ENCODE measurements around the gene PLN.

Gene PLN

DNA sequence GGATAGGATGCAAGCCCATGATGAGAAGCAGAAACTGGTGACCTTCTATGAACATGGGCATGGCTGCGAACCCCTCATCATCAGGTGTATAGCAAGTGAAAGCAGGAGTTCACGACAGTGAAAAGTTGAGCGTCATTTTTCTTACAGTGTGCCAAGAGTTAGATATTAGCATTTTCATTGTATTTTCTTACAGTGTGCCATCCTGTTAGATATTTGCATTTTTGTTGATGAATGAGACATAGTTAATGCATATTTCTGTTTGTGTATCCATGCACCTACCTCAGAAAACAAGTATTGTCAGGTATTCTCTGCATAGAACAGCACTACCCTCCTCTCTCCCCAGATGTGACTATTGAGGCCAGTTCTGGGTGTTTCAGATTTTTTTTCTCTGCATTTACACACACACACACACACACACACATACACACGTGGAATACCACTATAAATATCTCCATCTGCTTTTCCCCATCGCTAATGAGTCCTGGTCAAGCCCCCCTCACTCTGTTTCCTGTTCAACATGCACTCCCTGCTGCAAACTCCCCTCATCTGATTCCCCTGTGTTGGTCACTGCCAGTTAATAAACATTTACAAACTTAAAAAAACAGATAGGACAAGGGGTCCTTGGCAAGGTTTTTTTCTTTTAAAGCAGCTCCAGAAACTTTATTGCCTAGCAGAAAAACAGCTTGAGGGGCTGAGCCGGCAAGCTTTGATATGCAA, 41.7 kb downstream of the PLN start:
- no peak for TF ChIP-seq CTCF (IDR thresholded peaks at IDR 0.05; ENCODE audit: control insufficient read depth, insufficient read depth, low read depth, low read length, missing control alignments)
- DNase-seq (ENCODE audit: low read depth), result no peak
- H3K4me3 ChIP-seq (ENCODE audit: control insufficient read depth, low read depth, low read length), result no peak overlapping the region

- H3K4me3 ChIP-seq (ENCODE audit: control insufficient read depth, low read depth, low read length), result no peak overlapping the region
- TF ChIP-seq CTCF (IDR thresholded peaks at IDR 0.05; ENCODE audit: control insufficient read depth, insufficient read depth, low read depth, low read length, missing control alignments), result no peak
- DNase-seq (ENCODE audit: low read depth), result no peak
Observed at GRCh38 chr6:118591897-118592296, 43.8 kb downstream of the PLN start.

GRCh38 chr6:118594877-118595276, 46.8 kb downstream of the PLN start:
- TF ChIP-seq CTCF (IDR thresholded peaks at IDR 0.05; ENCODE audit: control insufficient read depth, insufficient read depth, low read depth, low read length, missing control alignments), result no peak
- no peak overlapping the region for H3K4me3 ChIP-seq (ENCODE audit: control insufficient read depth, low read depth, low read length)
- DNase-seq (ENCODE audit: low read depth), result no peak

GRCh38 chr6:118596774-118597320, 48.8 kb downstream of the PLN start:
- H3K4me3 ChIP-seq (ENCODE audit: control insufficient read depth, low read depth, low read length), result no peak overlapping the region
- no peak for TF ChIP-seq CTCF (IDR thresholded peaks at IDR 0.05; ENCODE audit: control insufficient read depth, insufficient read depth, low read depth, low read length, missing control alignments)

DNA sequence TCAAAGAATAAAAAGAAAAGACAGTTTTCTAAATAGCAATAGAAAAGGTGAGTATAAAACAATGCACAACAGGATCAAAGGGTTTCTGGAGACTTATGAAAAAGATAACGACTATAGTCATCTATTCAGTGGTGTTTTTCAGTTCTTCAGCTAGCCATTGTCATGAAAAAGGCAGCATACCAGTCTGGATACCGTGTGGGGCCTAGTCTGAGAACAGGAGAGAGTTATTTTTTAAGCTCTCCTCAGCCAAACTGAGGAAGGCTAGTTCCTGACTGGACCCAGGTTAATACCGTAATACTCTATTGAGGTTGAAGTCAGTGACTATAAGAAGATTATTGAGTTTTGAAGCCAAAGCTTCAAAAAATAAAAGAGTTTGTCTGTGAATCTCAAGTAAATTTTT, 49.5 kb downstream of the PLN start:
- DNase-seq (ENCODE audit: low read depth), result no peak
- no peak overlapping the region for H3K4me3 ChIP-seq (ENCODE audit: control insufficient read depth, low read depth, low read length)
- TF ChIP-seq CTCF (IDR thresholded peaks at IDR 0.05; ENCODE audit: control insufficient read depth, insufficient read depth, low read depth, low read length, missing control alignments), result no peak

More at GRCh38 chr6:118596774-118597320, 48.8 kb downstream of the PLN start:
- no peak for DNase-seq (ENCODE audit: low read depth)

DNA sequence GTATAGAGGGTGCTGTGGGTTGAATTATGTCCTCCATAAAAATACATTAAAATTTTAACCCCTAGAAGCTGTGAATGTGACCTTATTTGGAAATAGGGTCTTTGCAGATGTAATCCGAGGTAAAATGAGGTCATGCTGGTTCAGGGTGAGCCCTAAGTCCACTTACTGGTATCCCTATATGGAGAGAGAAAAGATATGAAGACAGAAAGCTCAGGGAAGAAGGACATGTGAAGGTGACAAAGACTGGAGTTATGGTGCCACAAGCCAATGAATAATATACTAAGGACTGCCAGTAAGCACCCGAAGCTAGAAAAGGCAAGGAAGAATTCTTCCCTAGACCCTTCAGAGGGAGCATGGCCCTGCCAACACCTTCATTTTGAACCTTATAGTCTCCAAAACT, 50.2 kb downstream of the PLN start:
- no peak for DNase-seq (ENCODE audit: low read depth)
- no peak for TF ChIP-seq CTCF (IDR thresholded peaks at IDR 0.05; ENCODE audit: control insufficient read depth, insufficient read depth, low read depth, low read length, missing control alignments)
- H3K4me3 ChIP-seq (ENCODE audit: control insufficient read depth, low read depth, low read length), result no peak overlapping the region
